Neural crest cell (in vitro differentiated cells): Measurements from ENCODE around the gene KDM4C. TPM values are rescaled to one million over a fixed set of nuclear protein-coding genes. Genes with fewer than 3 reads are reported as not detected.

Source experiments
- DNase-seq: peaks from one replicate; pipeline ENCODE4 v3.0.0; 2021; ENCODE audit warnings: low read depth, mixed read lengths, low spot score
- H3K27ac Mint-ChIP-seq: one replicate; pipeline ENCODE4 v1.8.0; 2021; ENCODE audit warnings: mild to moderate bottlenecking, mixed read lengths; ENCODE audit not compliant: unreplicated experiment
- H3K27me3 Mint-ChIP-seq: 2 replicates; pipeline ENCODE4 v1.8.0; 2021; ENCODE audit warnings: low read depth, mild to moderate bottlenecking, mixed read lengths
- H3K36me3 Mint-ChIP-seq: 2 replicates; pipeline ENCODE4 v1.8.0; 2021; ENCODE audit warnings: low read depth, mild to moderate bottlenecking, mixed read lengths
- H3K4me1 Mint-ChIP-seq: 2 replicates; pipeline ENCODE4 v1.8.0; 2021; ENCODE audit warnings: mixed read lengths
- H3K4me3 Mint-ChIP-seq: one replicate; pipeline ENCODE4 v1.8.0; 2021; ENCODE audit warnings: mild to moderate bottlenecking, mixed read lengths
- H3K9me3 Mint-ChIP-seq: 2 replicates; pipeline ENCODE4 v1.8.0; 2021; ENCODE audit warnings: mixed read lengths
- CTCF ChIP-seq: fragments of 200-600 bp; sonication (generic); conservative IDR thresholded peaks from 2 replicates; pipeline ENCODE4 v1.5.0; 2021; ENCODE audit warnings: antibody characterized with exemption, mild to moderate bottlenecking
- total RNA-seq: library from RNA; stranded (reverse); gene quantifications from 2 replicates; pipeline ENCODE4 v1.2.1, GENCODE V29; 2021

KDM4C gene
- total RNA-seq, 1 donor from 2014 or later = 11.2 TPM

- DNase-seq = no peak
- H3K27me3 Mint-ChIP-seq = no peaks in the 10 kb centered on the region
- no peak for TF ChIP-seq CTCF
- H3K4me3 Mint-ChIP-seq = no peak overlapping the region
- H3K4me1 Mint-ChIP-seq = peaks cover 4% of the 10 kb centered on the region
- H3K27ac Mint-ChIP-seq = no peak overlapping the region
- H3K9me3 Mint-ChIP-seq = no peaks in the 10 kb centered on the region
- peaks cover 3% of the 10 kb centered on the region for H3K36me3 Mint-ChIP-seq
These were observed 140.1 kb downstream of the KDM4C start for GRCh38 chr9:6897898-6898302.

- H3K4me1 Mint-ChIP-seq = peaks cover 4% of the 10 kb centered on the region
- no peaks in the 10 kb centered on the region for H3K27me3 Mint-ChIP-seq
- no peak for TF ChIP-seq CTCF
- H3K27ac Mint-ChIP-seq = no peak overlapping the region
- no peaks in the 10 kb centered on the region for H3K36me3 Mint-ChIP-seq
- no peak overlapping the region for H3K4me3 Mint-ChIP-seq
- H3K9me3 Mint-ChIP-seq = no peaks in the 10 kb centered on the region
- no peak for DNase-seq
These were observed 141.5 kb downstream of the KDM4C start for GRCh38 chr9:6899274-6899673.

GRCh38 chr9:6900440-6900883 lies 142.7 kb downstream of the KDM4C start:
- Mint-ChIP-seq H3K36me3 (no peaks in the 10 kb centered on the region), H3K27ac (no peak overlapping the region), H3K9me3 (no peaks in the 10 kb centered on the region), H3K4me1 (peaks cover 4% of the 10 kb centered on the region), H3K4me3 (no peak overlapping the region), H3K27me3 (no peaks in the 10 kb centered on the region)
- no peak for TF ChIP-seq CTCF
- no peak for DNase-seq

- H3K9me3 Mint-ChIP-seq = no peaks in the 10 kb centered on the region
- no peak for DNase-seq
- no peaks in the 10 kb centered on the region for H3K36me3 Mint-ChIP-seq
- TF ChIP-seq CTCF = no peak
- H3K27me3 Mint-ChIP-seq = no peaks in the 10 kb centered on the region
- no peak overlapping the region for H3K4me3 Mint-ChIP-seq
- H3K27ac Mint-ChIP-seq = no peak overlapping the region
- H3K4me1 Mint-ChIP-seq = peaks cover 4% of the 10 kb centered on the region
These were observed 143.4 kb downstream of the KDM4C start for GRCh38 chr9:6901180-6901579.

GRCh38 chr9:6902423-6902822 lies 144.7 kb downstream of the KDM4C start:
- Mint-ChIP-seq H3K4me3 (no peak overlapping the region), H3K27ac (no peak overlapping the region), H3K4me1 (peaks cover 2% of the 10 kb centered on the region), H3K36me3 (no peaks in the 10 kb centered on the region), H3K9me3 (no peaks in the 10 kb centered on the region), H3K27me3 (no peaks in the 10 kb centered on the region)
- no peak for TF ChIP-seq CTCF
- no peak for DNase-seq

GRCh38 chr9:6904371-6904770 lies 146.6 kb downstream of the KDM4C start:
- no peaks in the 10 kb centered on the region for H3K36me3 Mint-ChIP-seq
- no peak overlapping the region for H3K27ac Mint-ChIP-seq
- H3K27me3 Mint-ChIP-seq = no peaks in the 10 kb centered on the region
- no peak for DNase-seq
- H3K4me3 Mint-ChIP-seq = no peak overlapping the region
- no peaks in the 10 kb centered on the region for H3K9me3 Mint-ChIP-seq
- H3K4me1 Mint-ChIP-seq = no peaks in the 10 kb centered on the region
- TF ChIP-seq CTCF = no peak
